ENCODE measurements around the gene KRTAP19-3.
"Not testable (repeated sequence)": the region's sequence is repeated elsewhere in the genome, so short reads cannot be mapped to it uniquely, and the experiment has no call there.

Gene KRTAP19-3
- total RNA-seq, result 0 reads per million in 3 experiments

GRCh38 chr21:30491963-30492428, at the start of gene KRTAP19-3:
Gene KRTAP19-3, minus strand, starts transcription at chr21:30492013. Its CDS starts 56 bp downstream, at chr21:30491957.
- no peak for DNase-seq

DNA sequence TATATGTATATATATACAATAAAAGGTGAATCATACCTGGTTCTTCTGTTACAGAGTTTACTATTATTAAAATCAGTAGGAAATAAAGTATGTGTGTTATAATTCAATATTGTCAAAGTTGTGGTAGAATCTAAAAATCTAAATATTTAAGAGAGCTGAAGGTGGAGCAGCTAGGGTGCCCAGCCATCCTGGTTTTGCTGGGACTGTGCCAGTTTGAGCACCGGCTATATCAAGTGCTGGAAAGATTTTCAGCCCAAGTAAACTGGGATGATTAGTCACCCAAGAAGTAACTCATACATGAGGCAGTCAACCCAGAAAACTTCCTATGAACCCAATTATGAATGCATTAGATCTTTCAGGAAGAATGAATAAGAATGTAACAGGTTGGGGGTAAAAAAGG, 27.1 kb upstream of the KRTAP19-3 start:
- DNase-seq, result no peak

DNA sequence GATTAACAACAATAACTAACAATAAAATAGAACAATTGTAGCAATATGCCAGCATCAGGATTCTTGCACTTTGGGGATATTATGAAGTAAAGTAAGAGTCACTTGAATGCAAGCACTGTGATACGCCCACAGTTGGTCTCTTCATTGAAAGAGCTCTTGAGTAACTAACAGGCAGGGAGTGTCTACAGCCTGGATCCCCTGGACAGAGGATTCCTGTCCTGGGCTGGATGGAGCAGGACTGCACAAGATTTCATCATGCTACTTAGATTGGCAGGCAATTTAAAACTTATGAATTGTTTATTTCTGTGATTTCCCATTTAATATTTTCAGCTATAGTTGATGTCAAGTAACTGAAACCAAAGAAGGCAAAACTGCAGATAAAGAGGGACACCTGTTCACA, 23.9 kb upstream of the KRTAP19-3 start:
- DNase-seq, result no peak

DNA sequence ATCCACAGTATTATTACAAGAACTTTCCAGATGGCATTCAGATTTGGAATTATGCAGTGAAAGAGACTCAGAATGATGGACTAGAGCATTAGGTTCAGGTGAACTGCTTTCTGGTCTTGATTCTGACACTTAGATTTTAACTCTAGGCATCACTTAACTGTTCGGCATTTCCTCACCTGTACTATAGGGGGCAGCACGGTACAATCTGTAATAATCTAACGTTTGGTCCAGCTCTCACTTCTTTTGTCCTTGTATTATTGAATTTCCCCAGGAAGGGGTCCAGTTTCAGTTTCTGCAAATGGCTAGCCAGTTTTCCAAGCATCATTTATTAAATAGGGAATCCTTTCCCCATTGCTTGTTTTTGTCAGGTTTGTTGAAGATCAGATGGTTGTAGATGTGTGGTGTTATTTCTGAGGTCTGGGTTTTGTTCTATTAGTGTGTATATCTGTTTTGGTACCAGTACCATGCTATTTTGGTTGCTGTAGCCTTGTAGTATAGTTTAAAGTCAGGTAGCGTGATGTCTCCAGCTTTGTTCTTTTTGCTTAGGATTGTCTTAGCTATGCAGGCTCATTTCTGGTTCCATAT, 13.9 kb upstream of the KRTAP19-3 start:
- DNase-seq, result not testable (repeated sequence)

- DNase-seq, result no peak
These were observed 10.2 kb upstream of the KRTAP19-3 start, which contains the start of gene KRTAP19-5 for GRCh38 chr21:30502041-30502440. Gene KRTAP19-5, minus strand, starts transcription at chr21:30502141. Its CDS starts 51 bp downstream, at chr21:30502090.

- no peak for DNase-seq
These were observed 5.3 kb upstream of the KRTAP19-3 start, which contains the start of gene KRTAP19-4 for GRCh38 chr21:30497065-30497464. Gene KRTAP19-4, minus strand, starts transcription at chr21:30497165. Its CDS starts 55 bp downstream, at chr21:30497110.

DNA sequence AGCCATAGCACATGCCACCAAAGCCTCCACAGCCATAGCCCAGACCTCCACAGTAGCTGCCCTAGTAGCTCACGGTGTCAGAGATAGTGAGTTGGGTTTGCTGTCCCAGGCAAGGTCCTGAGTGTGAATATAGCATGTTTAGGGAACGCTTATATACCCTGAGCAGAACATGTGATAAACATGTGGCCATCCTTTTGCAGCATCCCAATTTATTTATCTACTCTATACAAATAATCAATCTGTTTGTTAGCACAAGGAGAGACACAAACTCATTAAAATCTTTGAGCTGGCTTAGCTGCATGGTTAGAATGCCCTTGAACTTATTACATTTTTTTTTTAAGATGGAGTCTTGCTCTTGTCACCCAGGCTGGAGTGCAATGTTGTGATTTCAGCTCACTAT, 4.5 kb downstream of the KRTAP19-3 start, which contains the start of gene KRTAP19-2:
KRTAP19-2 (minus strand) TSS at position 101 of the 400 bp plus-strand sequence; CDS start at position 13, 88 bp downstream.
- DNase-seq, result no peak

DNA sequence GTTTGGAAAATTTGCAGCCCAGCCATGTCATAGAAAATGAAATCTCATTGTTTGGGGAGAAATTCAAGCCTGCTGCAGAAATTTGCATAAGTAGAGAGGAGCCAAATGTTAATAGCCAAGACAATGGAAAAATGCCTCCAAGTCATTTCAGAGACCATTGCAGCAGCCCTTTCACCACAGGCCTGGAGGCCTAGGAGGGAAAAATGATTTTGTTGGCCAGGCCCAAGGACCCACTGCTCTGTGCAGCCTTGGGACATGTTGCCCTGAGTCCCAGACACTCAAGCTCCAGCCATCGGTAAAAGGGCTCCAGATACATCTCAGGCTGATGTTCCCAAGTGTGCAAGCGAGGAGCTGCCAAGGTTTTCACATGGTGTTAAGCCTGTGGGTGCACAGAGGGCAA, 5.6 kb downstream of the KRTAP19-3 start:
- no peak for DNase-seq

DNA sequence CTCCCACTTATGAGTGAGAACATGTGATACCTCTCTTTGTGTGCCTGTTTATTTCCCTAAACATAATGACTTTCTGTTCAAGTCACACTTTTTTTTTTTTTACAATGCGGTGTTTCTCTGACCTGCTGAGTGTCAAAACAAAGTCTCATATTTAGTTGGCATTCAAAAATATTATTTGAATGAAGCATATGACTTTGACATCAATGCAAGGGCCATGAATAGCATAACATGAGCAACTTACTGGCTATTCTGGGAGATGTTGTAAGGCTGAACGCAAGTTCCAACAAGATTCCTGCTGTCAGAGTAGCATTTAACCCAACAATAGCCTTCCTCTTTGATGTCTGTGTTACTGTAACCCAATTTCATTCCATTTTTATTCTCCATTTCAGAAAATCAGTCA, 9.7 kb downstream of the KRTAP19-3 start:
- no peak for DNase-seq

- no peak for DNase-seq
These were observed 11.7 kb downstream of the KRTAP19-3 start, which contains the start of gene KRTAP19-1 for GRCh38 chr21:30480145-30480544. Gene KRTAP19-1, minus strand, starts transcription at chr21:30480367. Its CDS starts 50 bp downstream, at chr21:30480317.

GRCh38 chr21:30479259-30479658, 12.6 kb downstream of the KRTAP19-3 start:
- DNase-seq, result no peak

GRCh38 chr21:30478004-30478403, 13.8 kb downstream of the KRTAP19-3 start:
- DNase-seq, result no peak

GRCh38 chr21:30468900-30469714, 22.7 kb downstream of the KRTAP19-3 start:
- no peak for DNase-seq

DNA sequence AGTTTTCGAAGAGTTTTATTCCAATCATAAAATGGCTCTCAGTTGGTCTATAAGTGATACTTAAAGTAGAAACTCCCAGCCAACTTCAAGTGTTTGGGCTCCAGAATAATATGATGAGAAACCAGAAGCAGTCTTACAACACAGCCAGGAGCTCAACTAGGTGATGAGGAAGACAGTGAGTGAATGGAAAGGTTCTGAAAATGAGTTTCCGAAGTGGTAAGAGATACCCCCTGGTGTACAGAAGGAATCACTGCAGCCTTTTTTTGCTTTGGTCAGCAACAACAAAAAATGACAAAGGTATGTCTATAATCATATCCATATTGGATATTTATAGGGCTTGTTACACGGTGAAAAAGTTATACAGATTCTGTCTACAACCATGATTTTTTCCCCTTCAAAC, 28.1 kb downstream of the KRTAP19-3 start:
- DNase-seq, result no peak

GRCh38 chr21:30448514-30448913, 43.3 kb downstream of the KRTAP19-3 start:
- DNase-seq, result no peak

DNA sequence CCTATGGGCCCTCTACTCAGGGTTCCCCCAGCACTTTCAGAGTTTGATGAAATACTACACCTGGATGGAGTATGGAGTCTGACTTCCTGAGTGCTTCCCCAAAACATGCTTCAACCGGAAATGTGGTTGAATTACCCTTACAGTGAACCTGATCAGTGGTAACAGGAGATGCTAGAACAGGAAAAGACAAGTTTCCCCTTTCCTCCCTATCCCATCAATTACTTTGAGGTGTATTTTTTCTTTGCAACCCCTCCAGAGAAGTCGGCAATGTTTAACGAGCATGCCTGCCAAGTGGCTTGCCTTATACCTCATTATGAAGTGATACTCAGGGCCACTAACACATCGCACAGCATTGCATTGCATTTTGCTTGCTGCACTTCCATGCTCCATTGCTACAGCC, 44.8 kb downstream of the KRTAP19-3 start:
- DNase-seq, result no peak

DNA sequence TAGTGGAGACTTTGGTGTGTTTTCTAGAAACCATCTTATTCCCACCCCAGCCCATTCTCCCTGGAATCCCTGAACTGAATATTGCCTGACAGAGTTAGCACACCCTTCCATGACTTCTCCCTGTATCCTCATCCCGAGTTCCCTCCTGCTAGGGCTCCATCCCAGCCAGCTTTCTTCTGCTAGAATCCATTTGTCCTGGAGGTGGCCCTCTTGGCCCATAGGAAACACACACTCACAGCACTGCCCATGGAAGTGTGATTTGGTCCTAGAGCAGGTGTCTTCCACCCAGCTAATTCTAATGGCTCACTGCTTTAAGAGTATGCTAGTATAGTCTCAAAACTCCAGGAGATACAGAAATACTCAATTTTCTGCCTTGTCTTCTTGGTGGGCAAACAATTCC, 47.6 kb downstream of the KRTAP19-3 start:
- no peak for DNase-seq

GRCh38 chr21:30443226-30443625, 48.6 kb downstream of the KRTAP19-3 start:
- no peak for DNase-seq
